ENCODE results near the gene PODN.

- TF ChIP-seq CTCF (IDR thresholded peaks at IDR 0.05 in 8 of 11, conservative IDR thresholded peaks at IDR 0.05 in 3 of 11): no peak
- TF ChIP-seq POLR2A (IDR thresholded peaks at IDR 0.05): no peak
Observed at GRCh38 chr1:53078333-53079101, 16.5 kb downstream of the PODN start.
